Measurements from ENCODE around the gene ADCY3. TPM values are rescaled to one million over a fixed set of nuclear protein-coding genes. Genes with fewer than 3 reads are reported as not detected.
A peak's percentile ranks its signal among the peaks of the same experiment; 100 is the strongest.

Gene ADCY3
- total and polyA plus RNA-seq, 4 donors = 31.6 to 61.7 (median 38.5) TPM

DNA sequence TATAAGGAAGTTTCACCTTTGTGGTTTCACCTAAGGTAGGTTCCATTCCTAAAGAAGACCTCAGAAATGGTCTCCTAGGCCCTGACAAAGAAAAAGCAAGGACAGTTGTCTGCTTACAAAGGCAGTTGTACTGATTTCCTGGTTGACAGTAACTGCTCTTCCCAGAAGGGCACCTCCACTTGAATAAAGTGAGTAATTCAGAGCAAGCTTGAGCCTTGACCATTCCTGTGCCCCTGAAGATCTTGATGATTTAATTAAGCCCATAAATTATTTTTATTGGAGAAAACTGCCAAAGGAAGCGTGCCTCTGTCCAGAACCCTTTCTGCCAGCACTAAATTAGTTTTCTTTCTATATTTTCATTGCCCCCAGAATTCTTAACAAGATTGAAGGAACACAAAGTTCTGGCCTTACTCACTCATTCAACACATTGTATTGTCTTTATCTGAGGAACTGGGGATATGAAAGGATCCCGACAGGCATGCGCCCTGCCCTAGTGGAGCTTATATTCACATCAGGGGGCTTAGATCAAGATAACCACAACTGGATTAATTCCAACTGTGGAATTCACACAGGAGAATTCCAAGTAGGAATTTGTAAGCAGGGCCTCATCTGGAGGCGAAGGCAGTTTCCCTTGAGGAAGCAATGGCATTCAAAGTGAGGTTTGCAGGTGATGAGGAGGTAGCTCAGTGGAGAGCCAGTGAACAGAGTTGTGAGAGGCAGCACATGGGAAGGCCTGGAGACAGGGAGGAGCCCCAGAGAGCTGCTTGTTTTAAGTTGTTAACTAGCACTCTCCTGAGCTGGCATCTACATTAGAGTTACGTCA is 148.1 kb downstream of the ADCY3 start:
- no peak overlapping the region for H3K4me3 ChIP-seq (ENCODE audit: low read depth, low read length)
- peak in 2 of 6 donors; percentile 15 to 25 for DNase-seq (ENCODE audit: low read depth in 4 of 6, low spot score in 6 of 6)
- no peak overlapping the region for H3K27ac ChIP-seq (ENCODE audit: low read depth, low read length)
- no peaks in the 10 kb centered on the region for H3K4me1 ChIP-seq (ENCODE audit: control insufficient read depth, insufficient read depth, low read length)
- peaks cover 7% of the 10 kb centered on the region for H3K36me3 ChIP-seq (ENCODE audit: control insufficient read depth, insufficient read depth, low read length)
- 89% methylated on average over 4 of the region's 5 CpGs for WGBS (ENCODE audit: insufficient coverage)
- no peaks in the 10 kb centered on the region for H3K9me3 ChIP-seq (ENCODE audit: control insufficient read depth, insufficient read depth, low read length)
- H3K27me3 ChIP-seq (ENCODE audit: control insufficient read depth, insufficient read depth, low read length) = no peaks in the 10 kb centered on the region

GRCh38 chr2:24771061-24771460 is 149.0 kb downstream of the ADCY3 start:
- no peak for DNase-seq (ENCODE audit: low read depth in 4 of 6, low spot score in 6 of 6)
- H3K9me3 ChIP-seq (ENCODE audit: control insufficient read depth, insufficient read depth, low read length) = no peaks in the 10 kb centered on the region
- H3K27ac ChIP-seq (ENCODE audit: low read depth, low read length) = no peak overlapping the region
- H3K4me1 ChIP-seq (ENCODE audit: control insufficient read depth, insufficient read depth, low read length) = no peaks in the 10 kb centered on the region
- H3K27me3 ChIP-seq (ENCODE audit: control insufficient read depth, insufficient read depth, low read length) = no peaks in the 10 kb centered on the region
- peaks cover 12% of the 10 kb centered on the region for H3K36me3 ChIP-seq (ENCODE audit: control insufficient read depth, insufficient read depth, low read length)
- 88% methylated on average over 4 of the region's 5 CpGs for WGBS (ENCODE audit: insufficient coverage)
- H3K4me3 ChIP-seq (ENCODE audit: low read depth, low read length) = no peak overlapping the region

Small RNA genes within 50 kb of the gene (small RNA-seq; reads per million reads assigned to genes)
- not detected for gene AC013267.1 (ENCODE audit: low replicate concordance)
- gene RF00016 (ENCODE audit: low replicate concordance) = not detected

Other genes starting within 250 kb of the ADCY3 start
- gene PTRHD1, start 126.8 kb downstream of the ADCY3 start, total RNA-seq = 10 to 100 TPM; 19.9 to 57.3 TPM
- 10 to 100 TPM; 35.0 to 46.9 TPM for gene PTRHD1, start 126.8 kb downstream of the ADCY3 start, polyA plus RNA-seq (ENCODE audit: insufficient read length in 2 of 2)
- gene CENPO, start 126.8 kb downstream of the ADCY3 start, total RNA-seq = 10 to 100 TPM; 12.7 to 15.1 TPM
- 10 to 100 TPM; 21.0 to 24.0 TPM for gene CENPO, start 126.8 kb downstream of the ADCY3 start, polyA plus RNA-seq (ENCODE audit: insufficient read length in 2 of 2)
- gene DNAJC27, start 51.7 kb upstream of the ADCY3 start, total RNA-seq = 10 to 100 TPM; 11.2 to 22.0 TPM
- gene DNAJC27, start 51.7 kb upstream of the ADCY3 start, polyA plus RNA-seq (ENCODE audit: insufficient read length in 2 of 2) = 10 to 100 TPM; 12.3 to 12.9 TPM
- 10 to 100 TPM; 14.4 to 40.9 TPM for gene EFR3B, start 121.8 kb upstream of the ADCY3 start, total RNA-seq
- gene EFR3B, start 121.8 kb upstream of the ADCY3 start, polyA plus RNA-seq (ENCODE audit: insufficient read length in 2 of 2) = 10 to 100 TPM; 44.1 to 47.6 TPM
- gene POMC, start 248.3 kb upstream of the ADCY3 start, total RNA-seq = 1 to 10 TPM; 2.6 to 8.5 TPM
- 1 to 10 TPM; 4.3 to 4.9 TPM for gene POMC, start 248.3 kb upstream of the ADCY3 start, polyA plus RNA-seq (ENCODE audit: insufficient read length in 2 of 2)

All from spinal cord (tissue), 10 donors.